Breast epithelium (tissue), 3 donors: Measurements from ENCODE around the gene MED22.

Source experiments
- POLR2A ChIP-seq: fragments of 450-650 bp; IDR thresholded peaks from one replicate; pipeline ENCODE4 v1.6.1; 2016; ENCODE audit warnings: antibody characterized with exemption, mild to moderate bottlenecking, moderate library complexity
- POLR2AphosphoS5 ChIP-seq, 3 donors: sonication (generic); formaldehyde crosslinking; IDR thresholded peaks; one replicate each; pipeline ENCODE4 v1.6.1; 2017; ENCODE audit warnings: antibody characterized with exemption in 3 of 3
- TF ChIP-seq, protein P1 (sequence below), 3 donors: fragments of 450-650 bp; IDR thresholded peaks; one replicate each; pipeline ENCODE4 v1.5.1; 2016 to 2017; ENCODE audit warnings: antibody characterized with exemption in 3 of 3, mild to moderate bottlenecking in 3 of 3, moderate library complexity in 3 of 3

DNA sequence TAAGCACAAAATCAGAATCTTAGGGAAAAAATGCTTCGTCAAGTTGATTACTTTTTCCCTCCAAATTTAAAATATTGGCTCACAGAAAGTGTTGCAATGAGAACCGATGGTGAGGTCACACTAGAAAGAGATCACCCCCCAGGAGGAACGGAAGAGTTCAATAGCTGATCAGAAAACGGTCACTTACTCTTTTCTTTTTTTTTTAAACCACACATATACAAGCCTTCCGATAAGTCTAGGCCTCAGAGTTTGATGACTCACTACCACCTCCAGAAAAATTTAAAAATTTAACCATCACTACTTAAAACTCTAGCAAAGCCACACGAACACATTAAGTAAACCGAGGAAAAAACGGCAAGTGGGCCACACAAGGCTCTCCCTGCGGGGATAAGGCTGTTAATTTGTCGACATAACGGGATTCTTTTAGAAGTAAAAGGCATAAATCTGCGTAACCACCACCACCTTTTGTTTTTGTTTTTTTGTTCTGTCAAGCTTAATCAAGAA lies 26.7 kb upstream of the MED22 start:
- TF ChIP-seq, protein P1, sequence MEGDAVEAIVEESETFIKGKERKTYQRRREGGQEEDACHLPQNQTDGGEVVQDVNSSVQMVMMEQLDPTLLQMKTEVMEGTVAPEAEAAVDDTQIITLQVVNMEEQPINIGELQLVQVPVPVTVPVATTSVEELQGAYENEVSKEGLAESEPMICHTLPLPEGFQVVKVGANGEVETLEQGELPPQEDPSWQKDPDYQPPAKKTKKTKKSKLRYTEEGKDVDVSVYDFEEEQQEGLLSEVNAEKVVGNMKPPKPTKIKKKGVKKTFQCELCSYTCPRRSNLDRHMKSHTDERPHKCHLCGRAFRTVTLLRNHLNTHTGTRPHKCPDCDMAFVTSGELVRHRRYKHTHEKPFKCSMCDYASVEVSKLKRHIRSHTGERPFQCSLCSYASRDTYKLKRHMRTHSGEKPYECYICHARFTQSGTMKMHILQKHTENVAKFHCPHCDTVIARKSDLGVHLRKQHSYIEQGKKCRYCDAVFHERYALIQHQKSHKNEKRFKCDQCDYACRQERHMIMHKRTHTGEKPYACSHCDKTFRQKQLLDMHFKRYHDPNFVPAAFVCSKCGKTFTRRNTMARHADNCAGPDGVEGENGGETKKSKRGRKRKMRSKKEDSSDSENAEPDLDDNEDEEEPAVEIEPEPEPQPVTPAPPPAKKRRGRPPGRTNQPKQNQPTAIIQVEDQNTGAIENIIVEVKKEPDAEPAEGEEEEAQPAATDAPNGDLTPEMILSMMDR (IDR thresholded peaks at IDR 0.05) = no peak
- no peak for TF ChIP-seq POLR2A
- TF ChIP-seq POLR2AphosphoS5 (IDR thresholded peaks at IDR 0.05) = no peak
